ENCODE measurements around the gene CDHR2.

- TF ChIP-seq CTCF (IDR thresholded peaks at IDR 0.05): no peak
- no peak for TF ChIP-seq POLR2A (IDR thresholded peaks at IDR 0.05)
Observed at GRCh38 chr5:176592573-176592972, 43.4 kb downstream of the CDHR2 start.

Data from uterus (tissue), 2 donors.